ENCODE results near the gene CDC42EP5.

- TF ChIP-seq TAF1 (IDR thresholded peaks at IDR 0.05; ENCODE audit: low read depth, low read length) (no peak), POLR2A (IDR thresholded peaks at IDR 0.05; ENCODE audit: low read depth, low read length) (no peak)
These were observed 42.5 kb downstream of the CDC42EP5 start for GRCh38 chr19:54430306-54431254.

Measured in GM12891 (cell line).